Esophagus muscularis mucosa (tissue), 4 donors: Measurements from ENCODE around the gene GIPC3.

Source experiments
- EP300 ChIP-seq: sonication (generic); formaldehyde crosslinking; IDR thresholded peaks from one replicate; pipeline ENCODE4 v1.6.1; 2017; ENCODE audit warnings: antibody characterized with exemption
- POLR2A ChIP-seq: fragments of 450-650 bp; IDR thresholded peaks from one replicate; pipeline ENCODE4 v1.6.1; 2017; ENCODE audit warnings: antibody characterized with exemption, moderate library complexity, mild to moderate bottlenecking, low read depth
- POLR2AphosphoS5 ChIP-seq, 2 donors: sonication (generic); formaldehyde crosslinking; IDR thresholded peaks; one replicate each; pipeline ENCODE4 v1.6.1; 2017; ENCODE audit warnings: antibody characterized with exemption in 2 of 2
- TF ChIP-seq, protein P1 (sequence below), 3 experiments: fragments of 200-600 bp in 2 of 3; fragments of 450-650 bp in 1 of 3; sonication (generic) in 2 of 3; IDR thresholded peaks; one replicate each; pipeline ENCODE4 v1.5.1; 2017 to 2019; ENCODE audit warnings: antibody characterized with exemption in 3 of 3, mild to moderate bottlenecking in 2 of 3, moderate library complexity in 1 of 3

DNA sequence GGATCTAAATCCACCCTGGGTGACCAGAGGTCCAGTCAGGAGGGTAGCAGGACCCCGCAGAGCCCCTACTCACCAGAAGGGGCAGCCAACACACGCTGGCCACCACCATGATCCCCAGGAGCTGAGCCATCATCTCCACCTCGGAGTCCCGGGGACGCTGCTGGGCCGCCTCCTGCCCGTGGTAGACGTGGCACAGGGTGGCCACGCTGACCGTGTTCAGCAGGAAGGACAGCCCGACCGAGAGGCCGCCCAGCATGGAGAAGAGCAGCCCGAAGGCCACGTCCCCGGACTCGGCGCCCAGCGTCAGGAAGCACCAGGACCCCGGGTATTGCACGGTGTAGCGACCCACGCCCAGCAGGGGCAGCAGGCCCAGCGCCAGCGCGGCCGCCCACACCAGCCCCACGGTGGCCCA is 14.5 kb downstream of the GIPC3 start:
- TF ChIP-seq, protein P1, sequence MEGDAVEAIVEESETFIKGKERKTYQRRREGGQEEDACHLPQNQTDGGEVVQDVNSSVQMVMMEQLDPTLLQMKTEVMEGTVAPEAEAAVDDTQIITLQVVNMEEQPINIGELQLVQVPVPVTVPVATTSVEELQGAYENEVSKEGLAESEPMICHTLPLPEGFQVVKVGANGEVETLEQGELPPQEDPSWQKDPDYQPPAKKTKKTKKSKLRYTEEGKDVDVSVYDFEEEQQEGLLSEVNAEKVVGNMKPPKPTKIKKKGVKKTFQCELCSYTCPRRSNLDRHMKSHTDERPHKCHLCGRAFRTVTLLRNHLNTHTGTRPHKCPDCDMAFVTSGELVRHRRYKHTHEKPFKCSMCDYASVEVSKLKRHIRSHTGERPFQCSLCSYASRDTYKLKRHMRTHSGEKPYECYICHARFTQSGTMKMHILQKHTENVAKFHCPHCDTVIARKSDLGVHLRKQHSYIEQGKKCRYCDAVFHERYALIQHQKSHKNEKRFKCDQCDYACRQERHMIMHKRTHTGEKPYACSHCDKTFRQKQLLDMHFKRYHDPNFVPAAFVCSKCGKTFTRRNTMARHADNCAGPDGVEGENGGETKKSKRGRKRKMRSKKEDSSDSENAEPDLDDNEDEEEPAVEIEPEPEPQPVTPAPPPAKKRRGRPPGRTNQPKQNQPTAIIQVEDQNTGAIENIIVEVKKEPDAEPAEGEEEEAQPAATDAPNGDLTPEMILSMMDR (IDR thresholded peaks at IDR 0.05), result no peak
- TF ChIP-seq POLR2A (no peak), POLR2AphosphoS5 (IDR thresholded peaks at IDR 0.05) (no peak), EP300 (no peak)
